Adrenal gland (tissue), 5 donors: ENCODE results near the gene MGMT.

Source experiments
- CTCF ChIP-seq, 6 experiments: fragments of 450-650 bp in 4 of 6; fragments of 200-600 bp in 2 of 6; sonication (generic) in 1 of 6; IDR thresholded peaks; 1 replicate in 5 of 6; 2 replicates in 1 of 6; pipeline versions ENCODE4 v1.5.1 to v1.8.0; 2016 to 2021; ENCODE audit warnings: antibody characterized with exemption in 6 of 6, mild to moderate bottlenecking in 2 of 6, moderate library complexity in 1 of 6
- POLR2A ChIP-seq, 2 donors: fragments of 450-650 bp; IDR thresholded peaks; one replicate each; pipeline ENCODE4 v1.6.1; 2017; ENCODE audit warnings: antibody characterized with exemption in 2 of 2, mild to moderate bottlenecking in 2 of 2, moderate library complexity in 1 of 2
- donor health status: DM: no; HTN: no; CAD: no.

GRCh38 chr10:129629911-129630310 is 162.9 kb downstream of the MGMT start:
- TF ChIP-seq CTCF (IDR thresholded peaks at IDR 0.05) = no peak
- no peak for TF ChIP-seq POLR2A (IDR thresholded peaks at IDR 0.05)
